Testis (tissue), 3 donors: ENCODE results near the gene ZMYND11. TPM values are rescaled to one million over a fixed set of nuclear protein-coding genes. Genes with fewer than 3 reads are reported as not detected.

Experiments
- DNase-seq: peaks from one replicate; pipeline ENCODE4 v3.0.0-alpha.2; 2019
- H3K27ac ChIP-seq, 2 donors: fragments of 200-600 bp; sonication (generic); one replicate each; pipeline ENCODE4 v1.5.1; 2019
- H3K27me3 ChIP-seq: fragments of 200-600 bp; sonication (generic); one replicate; pipeline ENCODE4 v1.5.1; 2019
- H3K36me3 ChIP-seq: fragments of 200-600 bp; sonication (generic); one replicate; pipeline ENCODE4 v1.5.1; 2017; ENCODE audit warnings: low read depth; ENCODE audit errors: missing control alignments
- H3K4me1 ChIP-seq: fragments of 200-600 bp; sonication (generic); one replicate; pipeline ENCODE4 v1.5.1; 2019
- H3K4me3 ChIP-seq, 2 donors: fragments of 200-600 bp; sonication (generic); one replicate each; pipeline ENCODE4 v1.5.1; 2017 to 2019
- H3K9me3 ChIP-seq: fragments of 200-600 bp; sonication (generic); one replicate; pipeline ENCODE4 v1.5.1; 2017
- POLR2A ChIP-seq: fragments of 450-650 bp; IDR thresholded peaks from one replicate; pipeline ENCODE4 v1.6.1; 2017; ENCODE audit warnings: antibody characterized with exemption, mild to moderate bottlenecking, moderate library complexity
- WGBS, 2 donors: methylation state at CpG; one replicate each; pipeline ENCODE4 v1.1.5; 2018; 5-methylcytosine and 5-hydroxymethylcytosine counted together
- intact Hi-C: fragments of 100-400 bp; cut with DNase I; formaldehyde crosslinking; loops from one replicate; pipeline ENCODE4 v1.15.1; 2023; ENCODE audit warnings: low total_unique reads
- polyA plus RNA-seq: library from polyadenylated mRNA; stranded (reverse); fragments of 350-450 nt; fragmentation: Illumina TruSeq; extraction: RNeasy Lipid Tissue Mini Kit (QIAGEN cat#74804); gene quantifications from one replicate; pipeline ENCODE4 v1.2.3, GENCODE V29; 2014; ENCODE audit warnings: low read depth, low replicate concordance; ENCODE audit not compliant: insufficient read depth
- total RNA-seq, 2 donors: library from RNA; depleted of rRNA; stranded (reverse); fragments of >200 nt; gene quantifications; one replicate each; pipeline ENCODE4 v1.2.3, GENCODE V29; 2016
- TF ChIP-seq, protein P1 (sequence below), 3 experiments: fragments of 450-650 bp in 2 of 3; fragments of 200-600 bp in 1 of 3; sonication (generic) in 1 of 3; IDR thresholded peaks; one replicate each; pipeline ENCODE4 v1.5.1; 2016 to 2019; ENCODE audit warnings: antibody characterized with exemption in 3 of 3, mild to moderate bottlenecking in 2 of 3, moderate library complexity in 1 of 3

The ZMYND11 gene
- total and polyA plus RNA-seq, 3 donors from 2014 or later, result 55.8 to 66.2 (median 61.0) TPM

GRCh38 chr10:287026-287709, 151.9 kb downstream of the ZMYND11 start:
- Histone ChIP-seq H3K27me3 (no peaks in the 10 kb centered on the region), H3K4me1 (no peaks in the 10 kb centered on the region), H3K9me3 (no peaks in the 10 kb centered on the region), H3K4me3 (no peak overlapping the region), H3K27ac (no peak overlapping the region), H3K36me3 (no peaks in the 10 kb centered on the region)
- 83 to 87% methylated on average over 4 of the region's 4 CpGs for WGBS, 2 donors
- TF ChIP-seq, protein P1, sequence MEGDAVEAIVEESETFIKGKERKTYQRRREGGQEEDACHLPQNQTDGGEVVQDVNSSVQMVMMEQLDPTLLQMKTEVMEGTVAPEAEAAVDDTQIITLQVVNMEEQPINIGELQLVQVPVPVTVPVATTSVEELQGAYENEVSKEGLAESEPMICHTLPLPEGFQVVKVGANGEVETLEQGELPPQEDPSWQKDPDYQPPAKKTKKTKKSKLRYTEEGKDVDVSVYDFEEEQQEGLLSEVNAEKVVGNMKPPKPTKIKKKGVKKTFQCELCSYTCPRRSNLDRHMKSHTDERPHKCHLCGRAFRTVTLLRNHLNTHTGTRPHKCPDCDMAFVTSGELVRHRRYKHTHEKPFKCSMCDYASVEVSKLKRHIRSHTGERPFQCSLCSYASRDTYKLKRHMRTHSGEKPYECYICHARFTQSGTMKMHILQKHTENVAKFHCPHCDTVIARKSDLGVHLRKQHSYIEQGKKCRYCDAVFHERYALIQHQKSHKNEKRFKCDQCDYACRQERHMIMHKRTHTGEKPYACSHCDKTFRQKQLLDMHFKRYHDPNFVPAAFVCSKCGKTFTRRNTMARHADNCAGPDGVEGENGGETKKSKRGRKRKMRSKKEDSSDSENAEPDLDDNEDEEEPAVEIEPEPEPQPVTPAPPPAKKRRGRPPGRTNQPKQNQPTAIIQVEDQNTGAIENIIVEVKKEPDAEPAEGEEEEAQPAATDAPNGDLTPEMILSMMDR (IDR thresholded peaks at IDR 0.05), result no peak
- TF ChIP-seq POLR2A, result no peak
- DNase-seq, result no peak
- intact Hi-C loops, result no loop called here

DNA sequence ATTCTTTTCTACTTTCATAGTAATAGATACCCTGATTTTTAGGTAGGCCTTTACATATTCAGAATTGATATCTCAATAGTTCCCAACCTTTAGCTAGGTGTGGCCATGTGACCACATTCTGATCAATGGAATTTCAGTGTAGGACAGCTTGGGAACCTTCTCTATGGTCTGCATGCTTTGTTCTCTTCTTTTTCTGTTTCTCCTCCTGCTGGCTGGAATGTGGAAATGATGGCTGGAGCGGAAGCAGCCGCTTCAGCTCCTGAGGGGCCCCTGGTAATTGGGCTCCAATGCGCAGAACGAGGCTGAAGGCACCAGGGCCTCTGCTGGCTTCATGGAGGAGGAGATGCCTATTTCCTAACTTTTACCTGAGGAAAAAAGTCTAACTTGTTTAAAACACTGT, 152.6 kb downstream of the ZMYND11 start:
- intact Hi-C loops, result no loop called here
- no peak for DNase-seq
- Histone ChIP-seq H3K4me1 (no peaks in the 10 kb centered on the region), H3K9me3 (no peaks in the 10 kb centered on the region), H3K27me3 (no peaks in the 10 kb centered on the region), H3K36me3 (no peaks in the 10 kb centered on the region), H3K4me3 (no peak overlapping the region), H3K27ac (no peak overlapping the region)
- WGBS, 2 donors, result 93 to 96% methylated on average over 4 of the region's 4 CpGs
- TF ChIP-seq, protein P1 (IDR thresholded peaks at IDR 0.05), result no peak
- TF ChIP-seq POLR2A, result no peak

GRCh38 chr10:288316-289200, 153.3 kb downstream of the ZMYND11 start:
- intact Hi-C loops, result no loop called here
- DNase-seq, result no peak
- TF ChIP-seq, protein P1 (IDR thresholded peaks at IDR 0.05), result no peak
- TF ChIP-seq POLR2A, result no peak
- 92 to 93% methylated on average over 27 of the region's 27 CpGs for WGBS, 2 donors
- Histone ChIP-seq H3K27ac (no peak overlapping the region), H3K4me1 (no peaks in the 10 kb centered on the region), H3K27me3 (no peaks in the 10 kb centered on the region), H3K4me3 (no peak overlapping the region), H3K9me3 (no peaks in the 10 kb centered on the region), H3K36me3 (no peaks in the 10 kb centered on the region)

GRCh38 chr10:289581-289980, 154.3 kb downstream of the ZMYND11 start:
- H3K4me1 ChIP-seq, result no peaks in the 10 kb centered on the region
- H3K27me3 ChIP-seq, result no peaks in the 10 kb centered on the region
- no peaks in the 10 kb centered on the region for H3K36me3 ChIP-seq
- intact Hi-C loops, result no loop called here
- 88 to 97% methylated on average over 1 to 9 of the region's 9 CpGs for WGBS, 2 donors
- no peak for DNase-seq
- no peaks in the 10 kb centered on the region for H3K9me3 ChIP-seq
- TF ChIP-seq POLR2A, result no peak
- H3K4me3 ChIP-seq, result no peak overlapping the region
- no peak overlapping the region for H3K27ac ChIP-seq

GRCh38 chr10:290026-290725, 154.9 kb downstream of the ZMYND11 start:
- intact Hi-C loops, result no loop called here
- Histone ChIP-seq H3K27ac (no peak overlapping the region), H3K4me1 (no peaks in the 10 kb centered on the region), H3K36me3 (no peaks in the 10 kb centered on the region), H3K27me3 (no peaks in the 10 kb centered on the region), H3K9me3 (no peaks in the 10 kb centered on the region), H3K4me3 (no peak overlapping the region)
- no peak for TF ChIP-seq POLR2A
- TF ChIP-seq, protein P1 (IDR thresholded peaks at IDR 0.05), result no peak
- 92 to 94% methylated on average over 17 of the region's 17 CpGs for WGBS, 2 donors
- no peak for DNase-seq
